SKM-1 treated with dmso at 0.1 percent for 144 hours (cell line): Measurements from ENCODE around the gene OTOG.

ENCODE experiments used
- DNase-seq: peaks from one replicate; lab custom pipeline; 2025; ENCODE audit not compliant: unreplicated experiment; lab: John Stamatoyannopoulos, UW

Gene OTOG

DNA sequence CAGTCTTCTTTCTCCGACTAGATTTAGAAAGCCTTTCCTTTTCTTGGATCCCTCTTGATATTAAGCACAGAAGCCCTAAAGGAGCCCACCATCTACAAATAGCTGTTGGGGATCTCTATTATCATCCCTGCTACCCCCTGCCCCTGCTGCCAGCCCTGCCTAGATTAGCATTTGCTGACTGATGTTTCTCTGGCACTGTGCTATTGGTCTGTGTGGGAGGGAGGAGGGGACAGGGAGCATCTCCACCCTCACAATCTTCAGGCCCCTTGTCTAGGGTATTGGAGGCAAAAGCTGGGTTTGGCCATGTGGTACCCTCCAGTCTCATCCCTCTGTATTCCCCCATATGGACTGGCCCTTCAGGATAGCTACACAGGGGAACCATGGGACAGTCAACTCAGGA is 9.0 kb upstream of the OTOG start:
- DNase-seq, result no peak

DNA sequence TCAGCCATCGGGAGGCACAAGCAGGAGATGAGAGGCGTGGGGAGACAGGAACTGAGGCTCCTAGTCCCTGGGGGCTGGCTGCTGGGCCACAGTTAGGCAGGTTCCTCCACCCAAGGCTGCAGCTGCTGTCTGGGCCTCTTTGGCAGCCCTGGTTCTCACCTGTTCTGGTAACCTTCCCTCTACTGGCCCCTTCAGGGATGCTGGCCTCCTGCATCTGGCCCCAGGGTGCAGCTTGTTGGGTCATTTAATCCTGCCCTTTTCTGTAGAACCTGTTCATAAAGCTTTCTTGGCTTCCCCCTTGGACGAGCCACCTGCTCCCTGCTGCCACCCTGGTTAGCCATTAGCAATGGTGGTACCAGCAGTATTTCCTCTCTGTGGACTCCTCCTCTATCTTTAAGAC is 8.3 kb upstream of the OTOG start:
- no peak for DNase-seq

DNA sequence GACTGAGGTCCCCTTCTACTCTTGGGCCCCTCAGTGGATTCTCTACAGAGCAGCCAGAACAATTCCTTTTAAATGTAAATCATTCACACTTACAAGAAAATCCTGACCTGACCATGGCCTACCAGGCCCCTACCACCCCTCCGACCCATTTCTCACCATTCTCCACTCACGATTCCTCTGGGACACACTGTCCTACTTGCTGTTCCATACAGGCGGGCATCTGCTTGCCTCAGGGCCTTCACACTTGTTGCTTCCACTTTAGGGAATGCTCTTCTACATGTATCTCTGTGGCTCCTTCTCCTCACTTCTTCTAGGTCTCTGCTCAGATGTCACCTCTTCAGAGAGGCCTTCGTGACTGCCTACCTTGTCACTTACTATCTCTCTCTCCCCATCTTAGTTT is 6.3 kb upstream of the OTOG start:
- DNase-seq, result no peak

DNA sequence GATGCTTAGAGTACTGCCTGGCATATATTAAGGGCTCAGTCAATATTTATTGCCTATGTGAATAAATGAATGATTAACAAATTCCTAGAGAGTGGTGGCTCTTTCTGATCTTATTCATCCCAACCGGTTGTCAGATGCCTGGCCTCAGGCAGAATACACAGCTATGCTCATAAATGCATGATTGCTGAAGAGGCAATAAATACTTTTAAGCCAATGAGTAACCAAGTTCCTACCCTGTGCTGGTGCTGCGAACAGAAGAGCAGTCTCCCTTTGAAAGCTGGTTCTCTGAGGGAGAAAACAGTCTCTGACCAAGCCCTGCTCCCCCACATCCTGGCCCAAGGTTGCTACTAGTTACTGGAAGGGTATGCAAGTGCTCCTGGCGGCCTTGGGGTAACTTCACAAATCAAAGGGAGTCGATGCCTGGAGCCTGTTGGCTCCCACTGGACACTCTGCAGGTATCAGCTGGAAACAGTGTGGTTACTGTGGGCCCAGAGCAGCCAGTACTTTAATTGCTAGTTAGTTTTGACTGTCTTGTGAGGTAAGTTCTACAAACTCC is 5.7 kb upstream of the OTOG start:
- DNase-seq, result no peak

DNA sequence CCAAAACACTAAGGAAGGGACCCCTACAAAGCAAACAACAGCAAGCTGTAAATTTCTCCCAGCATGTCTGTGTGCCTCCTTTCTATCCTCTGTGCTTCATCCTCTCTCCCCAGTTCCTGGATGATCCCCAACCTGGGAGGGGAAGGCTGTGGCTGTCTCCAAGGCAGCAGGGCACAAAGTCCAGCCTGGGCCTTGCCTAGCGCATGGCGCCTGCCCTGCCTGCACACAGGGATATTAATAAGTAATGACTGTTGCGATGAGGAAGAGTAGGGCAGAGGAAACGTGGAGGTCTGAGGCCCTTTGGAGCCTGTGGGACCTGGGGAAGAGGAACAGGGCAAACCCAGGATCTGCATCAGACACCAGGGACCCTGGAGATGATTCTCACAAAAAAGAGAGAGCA is 4.8 kb upstream of the OTOG start:
- no peak for DNase-seq

DNA sequence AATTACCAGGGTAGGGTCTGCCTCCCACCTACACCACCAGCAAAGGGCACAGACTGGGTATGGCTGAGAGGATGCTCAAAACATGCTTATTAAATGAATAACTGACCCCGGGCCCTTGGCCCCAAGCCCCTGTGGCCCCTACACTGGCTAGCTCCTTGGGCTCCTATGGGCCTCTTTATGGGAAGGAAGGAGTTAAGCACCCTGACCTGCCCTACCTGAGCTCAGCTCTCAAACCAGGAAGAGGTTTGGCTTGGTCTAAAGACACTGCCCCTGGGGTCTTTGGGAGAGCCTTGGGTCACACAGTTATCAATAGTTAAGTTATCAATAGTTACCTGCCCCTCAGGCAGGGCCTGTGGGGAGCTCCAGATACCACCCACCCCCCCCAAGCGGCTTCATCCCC is 4.0 kb upstream of the OTOG start:
- no peak for DNase-seq

DNA sequence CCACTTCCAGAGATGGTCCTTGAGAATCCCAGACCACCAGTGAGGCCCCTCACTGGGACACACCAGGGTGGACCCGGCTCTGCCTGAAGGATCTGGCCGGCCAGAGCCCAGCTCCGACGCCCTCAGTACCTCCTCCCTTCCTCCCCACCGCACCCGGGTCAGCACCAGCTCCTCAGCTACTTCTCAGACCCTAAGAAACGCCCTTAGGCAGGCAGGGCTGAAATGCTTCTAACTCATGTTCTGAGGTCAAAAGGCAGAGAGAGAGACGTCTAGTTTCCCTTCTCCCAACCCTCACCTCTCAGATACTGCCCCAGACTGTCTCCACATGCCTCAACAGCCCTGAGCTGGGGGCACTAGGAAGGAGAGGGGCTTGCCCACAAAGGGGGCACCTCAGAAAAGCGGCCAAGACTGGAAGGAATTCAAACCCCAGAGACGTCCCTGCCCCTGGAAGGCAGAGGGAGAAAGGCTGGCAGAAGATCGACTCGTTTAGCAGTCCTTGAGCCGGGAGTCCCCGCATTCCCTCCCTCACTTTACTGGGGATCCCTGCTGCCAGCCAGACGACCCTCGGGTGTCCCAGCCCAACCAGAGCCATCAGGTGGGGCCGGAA is 3.4 kb upstream of the OTOG start:
- no peak for DNase-seq

DNA sequence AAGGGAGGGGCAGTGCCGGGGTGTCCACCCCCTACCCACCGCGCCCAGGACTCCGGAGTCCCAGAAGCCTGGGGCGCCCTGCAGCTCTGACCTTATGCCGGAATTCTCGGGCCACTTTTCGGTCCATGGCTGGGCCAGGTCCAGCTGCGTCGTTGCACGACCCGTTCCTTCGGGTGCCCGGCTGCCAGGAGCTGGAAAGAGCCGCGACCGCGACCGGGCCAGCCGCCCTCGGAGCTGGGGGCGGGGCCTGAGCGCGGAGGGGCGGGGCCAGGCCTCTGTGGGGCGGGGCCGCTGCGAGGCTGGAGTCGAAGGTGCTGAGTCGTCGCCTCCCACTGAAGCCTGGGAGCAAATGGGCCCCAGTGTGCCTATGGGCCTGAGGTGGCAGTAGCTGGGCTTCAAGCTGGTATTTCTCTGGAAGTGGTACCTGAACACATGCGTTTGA is 2.9 kb upstream of the OTOG start, which contains the start of gene USH1C:
Gene USH1C, minus strand, starts transcription at position 236 of the 442 bp plus-strand sequence. Its CDS starts 109 bp downstream, at position 127.
- no peak for DNase-seq

DNA sequence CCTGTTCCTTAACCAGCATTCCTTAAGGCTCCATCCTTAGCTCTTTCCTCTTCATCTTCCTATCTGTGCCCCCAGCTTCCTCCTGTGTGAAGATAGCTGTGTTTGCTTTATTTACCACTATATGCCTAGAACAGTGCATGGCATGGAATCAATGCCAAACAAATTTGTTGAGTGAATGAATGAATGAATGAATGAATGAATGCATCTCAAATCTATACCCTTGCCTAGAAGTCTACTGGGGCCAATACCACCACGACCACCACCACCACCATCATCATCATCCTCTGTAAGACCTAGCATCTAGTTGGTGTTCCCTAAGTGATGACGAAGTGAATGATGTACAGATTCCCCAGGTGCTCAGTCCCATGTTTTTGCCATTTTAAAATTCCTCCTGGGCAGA is 819 bp upstream of the OTOG start:
- no peak for DNase-seq

DNA sequence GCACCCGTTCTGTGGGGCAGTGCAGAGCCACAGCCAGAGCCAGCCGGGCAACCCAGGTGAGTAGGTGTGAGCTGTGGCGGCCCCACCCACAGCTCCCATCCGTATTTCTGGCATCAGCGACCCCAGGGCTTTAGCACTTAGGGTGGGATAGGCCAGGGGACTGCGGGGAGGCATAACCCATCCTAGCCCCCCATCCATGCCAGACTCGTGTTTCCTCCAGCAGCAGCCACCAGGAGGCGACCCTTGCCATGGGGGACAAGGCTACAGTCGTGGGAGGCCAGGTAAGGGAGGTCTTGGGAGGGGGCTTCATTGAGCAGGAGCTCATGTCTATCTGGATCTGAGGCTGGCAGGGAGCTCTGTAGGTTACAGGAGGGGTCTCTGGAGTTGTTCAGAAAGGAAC is 873 bp downstream of the OTOG start:
- no peak for DNase-seq

DNA sequence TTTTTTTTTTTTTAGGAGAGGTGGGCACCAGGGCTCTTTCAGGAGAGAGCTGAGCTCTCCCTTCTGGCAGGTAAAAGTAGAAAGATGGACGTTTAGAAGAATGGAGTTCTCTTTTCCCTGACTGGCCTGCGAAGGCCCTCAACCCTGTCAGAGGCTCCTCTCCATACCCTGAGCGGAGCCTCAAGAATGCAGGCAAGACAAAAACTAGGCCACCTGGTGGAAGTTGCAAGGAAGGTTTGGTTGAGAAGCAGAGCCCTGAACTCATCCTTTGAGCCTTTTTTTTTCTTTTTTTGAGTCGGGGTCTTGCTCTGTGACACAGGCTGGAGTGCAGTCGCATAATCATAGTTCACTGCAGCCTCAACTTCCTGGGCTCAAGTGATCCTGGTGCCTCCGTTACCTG is 1.4 kb downstream of the OTOG start:
- no peak for DNase-seq

DNA sequence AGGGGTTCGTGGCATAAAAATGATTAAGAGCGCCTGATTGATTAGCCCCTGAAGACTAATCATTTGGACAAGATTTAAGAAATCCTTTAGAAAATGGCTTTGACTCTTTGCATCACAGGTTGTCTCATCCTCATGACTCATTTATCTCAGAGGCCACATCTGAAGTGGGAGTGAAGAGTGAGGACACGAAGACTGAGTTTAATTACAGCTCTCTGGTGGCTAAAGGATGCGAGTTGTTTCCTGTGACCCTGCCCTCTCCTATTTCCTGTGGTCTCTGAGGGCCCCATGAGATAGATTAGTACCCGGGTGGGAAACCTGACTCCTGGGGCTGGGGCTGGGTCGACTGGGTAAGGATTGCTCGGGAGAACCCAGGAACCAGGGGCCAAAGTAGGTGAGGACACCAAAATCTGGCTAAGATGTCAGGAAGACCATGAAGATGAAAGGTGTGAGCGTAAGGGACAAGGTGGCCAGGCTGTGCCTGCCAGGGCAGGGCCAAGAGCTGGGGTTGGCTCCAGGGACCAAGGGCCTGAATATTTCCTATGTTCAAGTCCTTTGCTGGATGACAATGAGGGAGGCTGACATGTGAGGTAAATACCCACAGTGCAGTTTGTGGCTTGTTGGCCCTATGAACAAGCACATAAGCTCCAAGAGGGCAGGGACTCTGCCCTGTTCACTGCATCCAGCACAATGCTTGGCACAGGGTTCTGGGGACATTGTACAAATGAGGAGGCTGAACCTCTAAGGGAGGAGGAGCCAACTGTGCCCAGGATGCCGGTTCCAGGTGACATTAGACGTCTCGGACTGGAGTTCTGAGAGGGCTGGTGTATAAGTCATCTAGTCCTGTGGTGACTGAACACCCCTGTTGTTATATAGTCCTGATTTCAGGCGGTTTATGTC is 3.6 kb downstream of the OTOG start:
- DNase-seq, result no peak

DNA sequence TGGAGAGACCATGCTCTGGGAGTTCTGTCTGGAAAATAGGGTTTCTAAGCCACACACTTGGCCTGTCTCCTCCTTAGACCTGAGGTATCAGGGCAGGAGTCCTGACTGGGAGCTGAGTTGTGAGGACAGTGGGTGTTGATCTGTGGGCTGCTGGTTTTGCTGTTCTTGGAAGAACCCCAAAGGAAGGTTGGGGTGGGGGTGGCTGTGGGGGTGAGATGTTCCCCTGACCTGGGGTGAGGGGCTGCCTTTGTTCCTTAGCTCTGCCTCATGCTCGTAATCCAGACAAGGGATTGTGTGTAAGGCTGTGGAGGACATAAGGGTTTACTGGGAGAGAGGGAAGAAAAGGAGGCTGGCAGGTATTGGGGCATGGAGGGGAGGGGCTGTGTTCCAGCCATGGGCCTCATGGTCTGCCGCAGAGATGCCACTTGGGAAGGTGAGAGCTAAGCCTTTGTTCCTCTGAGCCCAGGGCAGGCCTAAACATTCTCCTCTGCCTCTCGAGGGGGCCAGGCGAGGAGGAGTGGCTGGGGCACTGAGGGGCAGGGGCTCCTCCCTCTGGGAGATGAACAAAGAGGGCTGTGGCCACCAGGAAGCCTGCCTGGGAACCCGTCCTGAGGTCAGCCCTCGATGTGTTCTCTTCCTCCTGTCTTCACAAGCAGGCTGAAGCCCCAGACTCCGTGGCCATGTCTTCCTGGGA is 4.4 kb downstream of the OTOG start:
- no peak for DNase-seq

DNA sequence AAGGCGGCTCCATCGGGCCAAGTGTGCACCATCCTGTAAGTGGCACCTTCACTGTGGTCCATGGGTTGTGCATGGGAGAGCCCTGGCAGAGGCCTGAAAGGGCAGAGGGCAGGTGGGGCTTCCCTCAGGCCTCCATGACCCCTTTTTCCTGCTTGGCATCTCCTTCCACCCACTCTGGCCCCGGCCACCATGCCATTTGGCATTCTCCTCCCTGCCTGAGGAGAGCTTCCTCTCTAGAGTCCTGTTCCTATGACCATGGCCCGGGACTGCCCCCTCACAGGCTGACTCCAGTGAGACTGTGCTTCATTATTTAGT is 4.9 kb downstream of the OTOG start:
- DNase-seq, result no peak

DNA sequence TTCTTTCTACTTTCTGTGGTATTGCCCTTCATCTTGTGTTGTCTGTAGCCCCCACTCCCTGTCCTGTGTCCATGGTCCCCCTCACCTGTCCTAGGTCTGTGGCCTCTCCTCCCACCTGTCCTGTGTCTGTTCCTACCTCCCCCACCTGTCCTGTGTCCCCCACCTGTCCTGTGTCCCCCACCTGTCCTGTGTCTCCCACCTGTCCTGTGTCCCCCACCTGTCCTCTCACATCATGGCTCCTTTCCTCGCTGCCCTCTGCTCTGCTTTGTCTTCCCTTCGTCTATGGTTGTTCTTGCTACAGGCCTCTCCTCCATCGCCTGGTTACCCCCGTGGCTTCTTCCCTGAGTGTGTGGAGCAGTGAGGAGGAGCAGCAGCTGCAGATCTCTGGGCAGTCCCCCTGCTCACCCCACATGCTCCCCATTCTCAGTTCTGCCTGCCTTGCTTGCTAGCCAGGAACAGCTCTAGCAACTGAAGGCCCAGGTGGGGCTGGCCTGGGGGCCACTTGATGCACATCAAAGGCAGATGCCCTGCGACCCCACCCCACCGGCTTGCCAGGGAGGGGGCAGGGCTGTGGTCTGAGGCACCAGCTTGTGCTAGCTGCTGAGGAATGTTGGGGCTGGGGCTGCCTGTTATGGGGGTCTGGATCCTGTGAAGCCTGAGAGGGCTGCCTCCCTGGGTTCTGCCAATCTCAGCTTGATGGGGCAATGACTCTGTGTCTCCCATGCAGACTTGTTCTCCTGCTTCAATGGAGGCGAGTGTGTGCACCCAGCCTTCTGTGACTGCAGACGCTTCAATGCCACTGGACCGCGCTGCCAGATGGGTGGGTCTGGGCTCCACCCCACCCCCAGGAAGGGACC is 5.6 kb downstream of the OTOG start:
- DNase-seq, result no peak

DNA sequence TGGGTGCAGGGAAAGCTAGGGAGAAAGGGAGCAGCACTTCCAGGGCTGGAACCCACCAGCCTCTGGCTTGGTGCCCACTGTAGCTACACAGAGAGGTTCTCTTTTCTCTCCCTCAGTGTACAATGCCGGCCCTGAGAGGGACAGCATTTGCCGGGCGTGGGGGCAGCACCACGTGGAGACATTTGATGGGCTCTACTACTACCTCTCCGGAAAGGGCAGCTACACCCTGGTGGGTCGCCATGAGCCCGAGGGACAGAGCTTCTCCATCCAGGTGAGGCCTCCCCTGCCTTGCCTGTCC is 6.1 kb downstream of the OTOG start:
- DNase-seq, result no peak

DNA sequence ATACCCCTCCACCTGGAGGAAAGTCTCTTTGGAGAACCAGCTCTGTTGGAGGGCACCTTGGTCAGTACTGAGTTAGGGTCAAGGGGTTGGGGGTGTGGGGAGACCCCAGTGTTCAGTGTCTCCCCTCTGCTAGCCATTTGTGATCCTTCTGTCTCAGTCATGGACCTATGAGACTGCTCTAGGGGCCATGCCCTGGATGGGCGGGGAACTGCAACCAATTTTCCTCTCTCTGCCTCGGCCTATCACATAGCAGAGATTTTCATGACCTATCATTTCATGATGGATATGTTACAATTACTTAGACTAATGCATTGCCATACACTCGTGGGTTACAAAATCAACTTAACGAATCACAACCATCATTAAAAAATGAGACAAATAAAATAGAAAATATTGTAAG is 7.4 kb downstream of the OTOG start:
- no peak for DNase-seq

DNA sequence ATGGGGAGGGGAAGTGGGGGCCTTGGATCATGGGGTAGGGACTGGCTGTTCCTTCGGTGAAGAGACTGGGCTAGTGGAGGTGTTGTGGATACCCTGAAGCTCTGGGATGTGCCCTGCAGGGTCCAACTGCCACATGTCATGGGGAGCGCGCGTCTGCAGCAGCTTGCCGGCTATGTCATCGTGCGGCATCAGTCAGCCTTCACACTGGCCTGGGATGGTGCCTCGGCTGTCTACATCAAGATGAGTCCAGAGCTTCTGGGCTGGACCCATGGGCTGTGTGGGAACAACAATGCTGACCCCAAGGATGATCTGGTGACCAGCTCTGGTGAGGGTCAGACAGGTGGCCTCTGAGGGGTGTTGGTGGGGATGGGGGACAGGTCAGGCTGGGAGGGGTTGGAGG is 9.9 kb downstream of the OTOG start:
- no peak for DNase-seq

DNA sequence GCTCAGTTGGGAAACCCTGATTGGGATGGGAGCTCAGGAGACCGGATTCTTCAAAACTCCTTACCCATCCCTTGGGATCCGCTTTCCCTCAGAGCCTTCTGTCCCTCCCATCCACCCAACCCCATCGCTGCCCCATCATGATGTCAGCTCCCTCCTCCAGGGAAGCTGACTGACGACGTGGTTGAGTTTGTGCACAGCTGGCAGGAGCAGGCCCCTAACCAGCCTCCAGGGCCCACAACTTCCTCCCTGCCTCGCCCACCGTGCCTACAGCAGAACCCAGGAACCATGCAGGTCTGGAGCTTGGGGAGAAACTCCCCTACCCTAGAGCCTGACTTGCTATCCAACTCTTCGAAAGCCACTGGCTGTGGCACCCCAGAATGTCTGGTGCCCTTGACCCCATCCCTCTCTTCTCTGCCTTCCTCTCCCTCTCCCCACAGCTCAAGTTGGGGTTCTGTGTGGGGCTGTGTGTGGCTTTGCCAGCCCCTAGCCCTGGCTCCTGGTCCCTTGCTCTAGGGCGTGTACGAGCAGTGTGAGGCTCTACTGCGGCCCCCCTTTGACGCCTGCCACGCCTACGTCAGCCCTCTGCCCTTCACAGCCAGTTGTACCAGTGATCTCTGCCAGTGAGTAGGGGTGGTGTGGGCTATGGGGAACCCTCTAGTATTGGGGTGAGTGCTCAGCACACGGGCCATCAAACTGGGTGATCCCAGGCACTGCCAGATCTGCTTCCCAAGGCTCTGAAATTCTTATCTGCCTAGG is 11.1 kb downstream of the OTOG start:
- DNase-seq, result no peak

DNA sequence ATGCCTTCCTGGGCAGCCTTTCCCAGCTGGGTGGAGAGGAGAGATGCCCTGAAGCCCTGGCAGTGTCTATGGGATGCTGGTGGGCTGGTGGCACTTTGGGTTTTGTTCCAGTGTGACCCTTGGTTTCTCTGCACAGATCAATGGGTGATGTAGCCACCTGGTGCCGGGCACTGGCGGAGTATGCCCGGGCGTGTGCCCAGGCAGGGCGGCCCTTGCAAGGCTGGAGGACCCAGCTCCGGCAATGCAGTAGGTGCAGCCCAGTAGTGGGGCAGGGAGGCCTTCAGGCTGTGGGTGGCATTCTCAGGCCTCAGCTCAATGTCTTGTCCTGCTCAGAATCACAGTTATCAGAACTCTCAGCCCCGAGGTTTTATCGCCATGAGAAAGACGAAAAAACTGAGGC is 11.9 kb downstream of the OTOG start:
- no peak for DNase-seq
